ENCODE results near the gene HRC. TPM values are rescaled to one million over a fixed set of nuclear protein-coding genes. Genes with fewer than 3 reads are reported as not detected.
A peak's percentile ranks its signal among the peaks of the same experiment; 100 is the strongest.

The HRC gene
- polyA plus RNA-seq, 1 experiment = not detected

GRCh38 chr19:49117677-49118564 is 37.3 kb downstream of the HRC start:
- H3K9me3 ChIP-seq (ENCODE audit: control insufficient read depth, insufficient read depth, low read length) = no peaks in the 10 kb centered on the region
- DNase-seq (ENCODE audit: low read depth, low spot score) = no peak
- POLR2A ChIA-PET = no interaction called here
- H3K4me3 ChIP-seq (ENCODE audit: low read depth, low read length) = peak overlapping the region; percentile 73
- H3K27ac ChIP-seq (ENCODE audit: low read depth, low read length) = peak overlapping the region; percentile 77
- CTCF ChIA-PET = interaction anchor here (0.9 to 2.1 kb wide), 2 partner anchors 20 to 81 kb away, joined by 3 to 10 read pairs; no protein-coding TSS in a partner anchor
- TF ChIP-seq CTCF (IDR thresholded peaks at IDR 0.05; ENCODE audit: low read depth, low read length) = no peak
- no peaks in the 10 kb centered on the region for H3K27me3 ChIP-seq (ENCODE audit: control insufficient read depth, insufficient read depth, low read length)

- no peak for DNase-seq (ENCODE audit: low read depth, low spot score)
- ChIA-PET CTCF (interaction anchor here (1.1 to 2.1 kb wide), 2 partner anchors 10 to 82 kb away, joined by 3 to 10 read pairs; no protein-coding TSS in a partner anchor), POLR2A (interaction anchor here (0.6 kb wide), 1 partner anchor 247 kb away, joined by 4 read pairs; no protein-coding TSS in a partner anchor)
- no peaks in the 10 kb centered on the region for H3K9me3 ChIP-seq (ENCODE audit: control insufficient read depth, insufficient read depth, low read length)
- no peak for TF ChIP-seq CTCF (IDR thresholded peaks at IDR 0.05; ENCODE audit: low read depth, low read length)
- no peak overlapping the region for H3K4me3 ChIP-seq (ENCODE audit: low read depth, low read length)
- no peak overlapping the region for H3K27ac ChIP-seq (ENCODE audit: low read depth, low read length)
- no peaks in the 10 kb centered on the region for H3K27me3 ChIP-seq (ENCODE audit: control insufficient read depth, insufficient read depth, low read length)
These were observed 38.7 kb downstream of the HRC start for GRCh38 chr19:49116544-49116943.

- CTCF ChIA-PET = interaction anchor here (0.6 to 2.7 kb wide), 7 partner anchors 9 to 111 kb away, joined by 4 to 24 read pairs (median 8); no protein-coding TSS in a partner anchor
- Histone ChIP-seq H3K27ac (ENCODE audit: low read depth, low read length) (peak overlapping the region; percentile 21), H3K9me3 (ENCODE audit: control insufficient read depth, insufficient read depth, low read length) (no peaks in the 10 kb centered on the region), H3K27me3 (ENCODE audit: control insufficient read depth, insufficient read depth, low read length) (no peaks in the 10 kb centered on the region), H3K4me3 (ENCODE audit: low read depth, low read length) (peak overlapping the region; percentile 75)
- no peak for DNase-seq (ENCODE audit: low read depth, low spot score)
- no peak for TF ChIP-seq CTCF (IDR thresholded peaks at IDR 0.05; ENCODE audit: low read depth, low read length)
- POLR2A ChIA-PET = interaction anchor here (0.8 to 1.4 kb wide), 6 partner anchors 12 to 36 kb away, joined by 3 to 7 read pairs (median 4); no protein-coding TSS in a partner anchor
These were observed 40.4 kb downstream of the HRC start for GRCh38 chr19:49114630-49115363.

- no peak for DNase-seq (ENCODE audit: low read depth, low spot score)
- peak within 1 kb of the TSS; percentile 21 for H3K27ac ChIP-seq (ENCODE audit: low read depth, low read length)
- no peaks in the 10 kb centered on the region for H3K9me3 ChIP-seq (ENCODE audit: control insufficient read depth, insufficient read depth, low read length)
- POLR2A ChIA-PET = interaction anchor here (0.8 to 1.4 kb wide), 6 partner anchors 11 to 121 kb away, joined by 3 to 7 read pairs (median 4); partner anchors contain the start of genes GYS1 and RUVBL2
- CTCF ChIA-PET = interaction anchor here (0.6 to 2.7 kb wide), 9 partner anchors 8 to 112 kb away, joined by 3 to 24 read pairs (median 6); no protein-coding TSS in a partner anchor
- no peaks in the 10 kb centered on the region for H3K27me3 ChIP-seq (ENCODE audit: control insufficient read depth, insufficient read depth, low read length)
- peak; percentile 36; the same call in 1 of the 2 replicates for TF ChIP-seq CTCF (IDR thresholded peaks at IDR 0.05; ENCODE audit: low read depth, low read length)
- peak within 1 kb of the TSS; percentile 75 for H3K4me3 ChIP-seq (ENCODE audit: low read depth, low read length)
These were observed 41.2 kb downstream of the HRC start, which contains the start of gene LIN7B for GRCh38 chr19:49113762-49114629. Gene LIN7B (plus strand): TSS chr19:49114370. CDS start chr19:49114405, 35 bp downstream.
